ENCODE results near the gene GAN. TPM values are rescaled to one million over a fixed set of nuclear protein-coding genes. Genes with fewer than 3 reads are reported as not detected.

The GAN gene
- total RNA-seq, 1 donor from 2014 or later = 8.6 TPM

DNA sequence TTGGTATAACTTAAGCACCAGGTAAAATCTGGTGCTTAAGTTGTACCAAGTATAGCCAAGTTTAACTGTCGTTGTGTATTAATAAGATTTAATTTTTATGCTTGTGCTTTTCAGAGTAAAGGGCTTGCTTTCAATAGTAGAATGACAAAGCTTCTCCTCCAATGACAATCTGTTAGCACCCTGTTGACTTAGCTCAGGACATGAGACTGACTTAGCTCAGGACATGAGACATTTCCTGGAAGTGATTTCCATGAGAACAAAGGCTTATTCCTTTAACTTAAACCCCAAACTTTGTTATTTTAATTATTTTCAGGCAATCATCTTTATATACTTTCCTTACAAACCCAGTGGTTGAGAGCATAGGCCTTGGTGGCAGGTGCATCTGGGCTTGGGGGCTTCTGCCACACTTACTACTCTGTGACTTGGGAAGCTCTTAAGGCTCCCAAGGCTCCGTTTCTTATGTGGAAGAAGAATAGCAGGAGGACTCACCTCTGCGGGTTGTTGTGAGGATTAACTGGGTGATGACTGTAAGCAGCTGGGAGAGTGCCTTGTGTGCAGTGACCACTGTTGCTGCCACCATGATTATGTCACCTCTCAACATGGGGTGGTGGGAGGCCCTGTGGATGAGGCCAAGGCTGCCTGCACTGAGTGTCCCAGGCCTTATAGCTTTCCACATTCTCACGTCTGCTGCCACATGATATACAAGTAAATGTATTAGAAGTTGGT lies 70.4 kb downstream of the GAN start:
- Mint-ChIP-seq H3K27me3 (no peaks in the 10 kb centered on the region), H3K27ac (no peak overlapping the region), H3K9me3 (no peaks in the 10 kb centered on the region), H3K4me1 (no peaks in the 10 kb centered on the region), H3K36me3 (ENCODE audit: low read depth) (peaks cover 17% of the 10 kb centered on the region), H3K4me3 (no peak overlapping the region)
- POLR2A ChIA-PET = no interaction called here
- intact Hi-C loops (cut with micrococcal nuclease) = no loop called here
- ATAC-seq (ENCODE audit: low read depth) (no peak), DNase-seq (no peak)
- TF ChIP-seq, protein P1, sequence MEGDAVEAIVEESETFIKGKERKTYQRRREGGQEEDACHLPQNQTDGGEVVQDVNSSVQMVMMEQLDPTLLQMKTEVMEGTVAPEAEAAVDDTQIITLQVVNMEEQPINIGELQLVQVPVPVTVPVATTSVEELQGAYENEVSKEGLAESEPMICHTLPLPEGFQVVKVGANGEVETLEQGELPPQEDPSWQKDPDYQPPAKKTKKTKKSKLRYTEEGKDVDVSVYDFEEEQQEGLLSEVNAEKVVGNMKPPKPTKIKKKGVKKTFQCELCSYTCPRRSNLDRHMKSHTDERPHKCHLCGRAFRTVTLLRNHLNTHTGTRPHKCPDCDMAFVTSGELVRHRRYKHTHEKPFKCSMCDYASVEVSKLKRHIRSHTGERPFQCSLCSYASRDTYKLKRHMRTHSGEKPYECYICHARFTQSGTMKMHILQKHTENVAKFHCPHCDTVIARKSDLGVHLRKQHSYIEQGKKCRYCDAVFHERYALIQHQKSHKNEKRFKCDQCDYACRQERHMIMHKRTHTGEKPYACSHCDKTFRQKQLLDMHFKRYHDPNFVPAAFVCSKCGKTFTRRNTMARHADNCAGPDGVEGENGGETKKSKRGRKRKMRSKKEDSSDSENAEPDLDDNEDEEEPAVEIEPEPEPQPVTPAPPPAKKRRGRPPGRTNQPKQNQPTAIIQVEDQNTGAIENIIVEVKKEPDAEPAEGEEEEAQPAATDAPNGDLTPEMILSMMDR (IDR thresholded peaks at IDR 0.05) = no peak
- CTCF ChIA-PET = interaction anchor here (1.0 kb wide), 1 partner anchor 19 kb away, joined by 3 read pairs; no protein-coding TSS in a partner anchor

DNA sequence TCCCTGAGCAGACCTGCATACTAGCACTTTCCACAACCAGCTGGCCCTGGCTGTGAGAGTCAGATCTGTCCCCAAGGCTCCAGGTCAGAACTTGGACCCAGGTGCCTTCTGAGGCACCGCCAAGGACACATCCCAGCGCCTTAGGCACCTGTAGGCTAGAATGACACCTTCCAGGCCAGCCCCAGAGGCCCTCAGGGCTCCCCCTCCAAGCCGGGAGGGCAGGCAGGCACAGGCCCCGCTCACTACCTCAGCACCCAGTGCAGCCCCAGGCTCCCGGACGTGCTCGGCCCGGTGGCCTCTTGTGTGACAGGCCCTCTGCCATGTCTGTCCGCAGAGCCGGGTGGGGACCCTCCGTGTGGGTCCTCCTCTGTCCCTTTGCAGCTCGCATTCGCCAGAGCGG lies 73.6 kb downstream of the GAN start:
- H3K27ac Mint-ChIP-seq = no peak overlapping the region
- H3K36me3 Mint-ChIP-seq (ENCODE audit: low read depth) = peaks cover 25% of the 10 kb centered on the region
- no peak overlapping the region for H3K4me3 Mint-ChIP-seq
- ChIA-PET POLR2A (no interaction called here), CTCF (no interaction called here)
- H3K27me3 Mint-ChIP-seq = no peaks in the 10 kb centered on the region
- TF ChIP-seq, protein P1 (IDR thresholded peaks at IDR 0.05) = no peak
- ATAC-seq (ENCODE audit: low read depth) (no peak), DNase-seq (no peak)
- intact Hi-C loops (cut with micrococcal nuclease) = no loop called here
- no peaks in the 10 kb centered on the region for H3K9me3 Mint-ChIP-seq
- H3K4me1 Mint-ChIP-seq = no peaks in the 10 kb centered on the region

DNA sequence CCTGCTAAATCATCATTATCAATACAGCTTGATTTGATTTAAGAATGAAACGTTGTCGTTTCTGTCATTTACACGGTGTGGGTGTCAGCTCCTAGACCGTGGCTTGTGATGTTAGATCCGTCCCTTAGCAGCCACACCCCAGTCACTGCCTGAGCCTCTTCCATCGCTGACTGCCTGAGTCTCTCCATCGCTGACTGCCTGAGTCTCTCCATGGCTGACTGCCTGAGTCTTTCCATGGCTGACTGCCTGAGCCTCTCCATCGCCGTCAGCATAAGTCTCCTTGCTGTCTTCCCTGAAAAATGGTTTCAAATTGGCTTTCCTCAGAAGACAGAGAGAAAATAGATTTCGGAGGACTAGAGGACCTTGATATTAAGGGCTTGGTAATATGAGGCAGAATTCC lies 76.1 kb downstream of the GAN start:
- ChIA-PET CTCF (interaction anchor here (1.0 kb wide), 1 partner anchor 18 kb away, joined by 3 read pairs; no protein-coding TSS in a partner anchor), POLR2A (no interaction called here)
- Mint-ChIP-seq H3K36me3 (ENCODE audit: low read depth) (peaks cover 25% of the 10 kb centered on the region), H3K9me3 (no peaks in the 10 kb centered on the region), H3K4me3 (no peak overlapping the region), H3K27ac (no peak overlapping the region), H3K4me1 (no peaks in the 10 kb centered on the region), H3K27me3 (no peaks in the 10 kb centered on the region)
- DNase-seq = no peak
- no peak for ATAC-seq (ENCODE audit: low read depth)
- TF ChIP-seq, protein P1 (IDR thresholded peaks at IDR 0.05) = no peak
- intact Hi-C loops (cut with micrococcal nuclease) = no loop called here

DNA sequence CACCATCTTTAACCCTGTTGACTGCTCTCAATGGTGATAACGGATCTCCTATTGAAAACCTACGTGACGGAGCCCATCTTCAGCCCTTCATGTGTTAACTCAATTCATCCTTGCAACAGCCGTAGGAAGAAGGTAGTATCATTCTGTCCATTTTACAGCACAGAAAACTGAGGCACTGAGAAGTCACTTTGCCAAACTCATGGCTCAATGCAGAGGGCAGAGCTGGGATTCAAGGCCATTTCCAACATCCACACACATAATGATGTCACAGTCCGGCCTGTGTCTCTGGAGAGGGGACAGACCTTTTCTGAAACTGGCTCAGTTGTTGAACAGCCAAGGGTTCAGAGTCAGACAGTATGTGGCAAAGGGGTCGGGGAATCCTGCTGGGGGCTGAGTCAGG lies 77.2 kb downstream of the GAN start:
- ATAC-seq (ENCODE audit: low read depth) (no peak), DNase-seq (no peak)
- Mint-ChIP-seq H3K27me3 (no peaks in the 10 kb centered on the region), H3K4me3 (no peak overlapping the region), H3K36me3 (ENCODE audit: low read depth) (peaks cover 18% of the 10 kb centered on the region), H3K4me1 (no peaks in the 10 kb centered on the region), H3K27ac (no peak overlapping the region), H3K9me3 (no peaks in the 10 kb centered on the region)
- TF ChIP-seq, protein P1 (IDR thresholded peaks at IDR 0.05) = no peak
- CTCF ChIA-PET = no interaction called here
- intact Hi-C loops (cut with micrococcal nuclease) = no loop called here
- POLR2A ChIA-PET = no interaction called here

DNA sequence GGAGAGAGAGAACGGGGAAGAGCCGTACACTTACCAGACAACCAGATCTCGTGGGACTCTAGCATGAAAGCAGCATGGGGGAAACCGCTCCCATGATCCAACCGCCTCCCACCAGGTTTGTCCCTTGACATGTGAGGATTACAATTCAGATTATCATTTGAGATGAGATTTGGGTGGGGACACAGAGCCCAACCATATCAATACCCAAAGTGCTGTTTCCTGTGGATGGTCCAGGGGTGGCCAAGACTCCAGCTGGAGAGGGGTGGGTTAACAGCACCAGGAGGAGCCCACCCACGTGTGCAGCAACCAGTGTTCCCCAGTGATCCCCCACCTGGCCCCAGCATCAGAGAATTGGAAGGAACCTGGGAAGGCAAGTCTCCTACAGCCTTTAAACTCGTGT lies 79.7 kb downstream of the GAN start:
- ChIA-PET POLR2A (no interaction called here), CTCF (no interaction called here)
- H3K4me1 Mint-ChIP-seq = no peaks in the 10 kb centered on the region
- TF ChIP-seq, protein P1 (IDR thresholded peaks at IDR 0.05) = no peak
- no peak for ATAC-seq (ENCODE audit: low read depth)
- DNase-seq = no peak
- H3K36me3 Mint-ChIP-seq (ENCODE audit: low read depth) = peaks cover 14% of the 10 kb centered on the region
- no peaks in the 10 kb centered on the region for H3K9me3 Mint-ChIP-seq
- H3K27ac Mint-ChIP-seq = no peak overlapping the region
- intact Hi-C loops (cut with micrococcal nuclease) = no loop called here
- no peak overlapping the region for H3K4me3 Mint-ChIP-seq
- no peaks in the 10 kb centered on the region for H3K27me3 Mint-ChIP-seq
